HG02678 (cell line): ENCODE results near the gene POLR3H.
"Not testable (repeated sequence)": the region's sequence is repeated elsewhere in the genome, so short reads cannot be mapped to it uniquely, and the experiment has no call there.

Experiments used
- ATAC-seq: cut with Tn5 transposase; IDR thresholded peaks from one replicate; pipeline ENCODE4 v1.9.1; 2021; ENCODE audit warnings: mild to moderate bottlenecking, moderate library complexity; ENCODE audit not compliant: unreplicated experiment

POLR3H gene, protein sequence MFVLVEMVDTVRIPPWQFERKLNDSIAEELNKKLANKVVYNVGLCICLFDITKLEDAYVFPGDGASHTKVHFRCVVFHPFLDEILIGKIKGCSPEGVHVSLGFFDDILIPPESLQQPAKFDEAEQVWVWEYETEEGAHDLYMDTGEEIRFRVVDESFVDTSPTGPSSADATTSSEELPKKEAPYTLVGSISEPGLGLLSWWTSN

DNA sequence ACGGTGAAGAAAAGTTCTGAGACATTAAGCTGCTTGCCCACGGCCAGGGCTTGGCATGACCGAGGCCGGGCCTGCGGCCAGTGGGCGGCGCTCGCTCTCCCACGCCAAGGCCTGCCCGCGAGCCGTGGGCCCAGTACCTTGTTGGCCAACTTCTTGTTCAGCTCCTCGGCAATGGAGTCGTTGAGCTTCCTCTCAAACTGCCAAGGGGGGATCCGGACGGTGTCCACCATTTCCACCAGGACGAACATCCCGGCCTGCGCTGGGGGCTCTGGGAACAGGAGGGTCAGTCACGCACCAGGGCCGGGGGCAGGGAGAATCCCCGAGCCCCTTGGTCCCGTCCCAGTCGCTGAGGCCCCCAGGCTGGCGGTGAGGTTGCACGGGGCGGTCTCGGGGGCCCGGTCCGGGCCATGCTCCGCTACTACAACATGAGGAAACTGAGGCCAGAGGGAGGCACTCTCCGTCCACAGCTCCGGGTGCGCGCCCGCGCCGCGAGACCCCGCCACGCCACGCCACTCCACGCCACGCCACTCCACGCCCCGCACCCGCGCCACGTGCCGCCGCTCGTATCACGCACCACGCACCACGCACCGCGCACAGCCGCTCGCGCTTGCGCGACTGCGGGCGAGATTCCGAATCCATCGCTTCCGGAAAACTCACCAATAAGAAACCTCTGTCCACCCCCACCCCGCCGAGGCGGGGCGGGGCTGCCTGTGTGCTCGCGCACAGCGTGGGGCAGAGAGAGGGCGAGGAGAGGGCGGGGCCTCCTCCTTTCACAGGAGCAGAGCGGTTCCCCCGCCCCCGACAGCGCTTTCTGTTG lies at the start of gene POLR3H:
POLR3H (minus strand) TSS at position 617 of the 817 bp plus-strand sequence; CDS start at position 248, 369 bp downstream.
- ATAC-seq: peak; percentile 92

DNA sequence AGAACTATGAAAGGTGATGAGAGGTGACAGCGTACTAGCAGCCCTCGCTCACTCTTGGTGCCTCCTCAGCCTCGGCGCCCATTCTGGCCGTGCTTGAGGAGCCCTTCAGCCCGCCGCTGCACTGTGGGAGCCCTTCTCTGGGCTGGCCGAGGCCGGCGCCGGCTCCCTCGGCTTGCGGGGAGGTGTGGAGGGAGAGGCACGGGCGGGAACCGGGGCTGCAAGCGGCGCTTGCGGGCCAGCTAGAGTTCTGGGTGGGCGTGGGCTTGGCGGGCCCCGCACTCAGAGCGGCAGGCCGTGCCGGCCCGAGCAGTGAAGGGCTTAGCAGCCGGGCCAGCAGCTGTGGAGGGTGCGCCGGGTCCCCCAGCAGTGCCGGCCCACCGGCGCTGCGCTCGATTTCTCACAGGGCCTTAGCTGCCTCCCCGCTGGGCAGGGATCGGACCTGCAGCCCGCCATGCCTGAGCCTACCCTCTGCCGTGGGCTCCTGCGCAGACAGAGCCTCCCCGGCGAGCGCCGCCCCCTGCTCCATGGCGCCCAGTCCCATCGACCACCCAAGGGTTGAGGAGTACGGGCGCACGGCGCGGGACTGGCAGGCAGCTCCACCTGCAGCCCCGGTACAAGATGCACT lies 49.2 kb upstream of the POLR3H start:
- ATAC-seq: not testable (repeated sequence)

DNA sequence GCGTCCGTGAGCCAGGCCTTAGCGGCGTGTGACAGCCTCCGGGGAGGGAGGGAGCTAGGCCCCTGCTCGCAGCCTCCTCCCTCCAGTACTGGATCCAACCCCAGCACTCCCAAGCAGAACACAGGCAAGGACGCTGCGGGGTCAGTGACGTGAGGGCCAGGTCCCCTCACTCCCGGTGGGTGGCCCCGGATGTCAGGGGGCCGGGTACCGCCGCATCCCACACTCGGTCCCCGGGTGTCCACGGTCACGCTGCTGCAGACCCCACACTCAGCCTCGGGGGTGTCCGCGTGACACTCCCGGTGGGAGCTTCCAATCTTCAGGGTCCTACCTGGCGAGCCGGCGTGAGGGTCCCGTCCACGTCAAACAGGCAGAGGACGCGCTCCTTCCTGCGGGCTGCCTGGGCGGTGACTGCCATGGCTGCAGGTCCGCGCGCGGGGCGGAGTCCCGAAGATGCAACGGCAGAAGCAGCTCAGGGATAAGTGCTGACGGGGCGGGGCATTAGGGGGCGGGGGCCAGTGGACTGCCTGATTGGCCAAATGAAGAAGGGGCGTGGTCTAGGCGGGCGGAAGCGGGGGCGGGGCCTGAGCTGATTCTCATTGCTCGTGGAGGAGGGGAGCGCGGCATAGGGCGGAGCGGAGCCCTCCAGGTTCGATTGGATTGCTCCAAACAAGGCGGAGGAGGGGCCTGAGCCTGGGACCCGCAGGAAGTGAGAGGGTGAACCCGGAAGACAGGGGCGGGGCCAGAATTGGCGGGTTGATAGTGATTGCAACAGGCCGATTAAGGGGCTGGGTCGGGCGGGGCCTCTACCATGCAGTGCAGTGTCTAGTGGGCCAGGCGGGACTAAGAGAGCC lies 45.3 kb upstream of the POLR3H start, which contains the start of gene PMM1:
PMM1 (minus strand) TSS at position 450 of the 851 bp plus-strand sequence; CDS start at position 415, 35 bp downstream.
- ATAC-seq: peak; percentile 96

DNA sequence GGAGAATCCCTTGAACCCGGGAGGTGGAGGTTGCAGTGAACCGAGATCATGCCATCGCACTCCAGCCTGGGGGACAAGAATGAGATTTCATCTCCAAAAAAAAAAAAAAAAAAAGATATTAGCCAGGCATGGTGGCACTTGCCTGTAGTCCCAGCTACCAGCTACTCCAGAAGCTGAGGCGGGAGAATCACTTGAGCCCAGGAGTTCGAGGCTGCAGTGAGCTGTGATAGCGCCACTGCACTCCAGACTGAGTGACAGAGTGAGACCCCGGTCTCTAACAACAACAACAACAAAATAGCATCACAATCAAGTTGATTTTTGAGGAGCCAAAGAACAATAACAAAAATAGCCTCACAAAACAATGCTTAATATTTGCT lies 43.1 kb upstream of the POLR3H start:
- no peak for ATAC-seq

DNA sequence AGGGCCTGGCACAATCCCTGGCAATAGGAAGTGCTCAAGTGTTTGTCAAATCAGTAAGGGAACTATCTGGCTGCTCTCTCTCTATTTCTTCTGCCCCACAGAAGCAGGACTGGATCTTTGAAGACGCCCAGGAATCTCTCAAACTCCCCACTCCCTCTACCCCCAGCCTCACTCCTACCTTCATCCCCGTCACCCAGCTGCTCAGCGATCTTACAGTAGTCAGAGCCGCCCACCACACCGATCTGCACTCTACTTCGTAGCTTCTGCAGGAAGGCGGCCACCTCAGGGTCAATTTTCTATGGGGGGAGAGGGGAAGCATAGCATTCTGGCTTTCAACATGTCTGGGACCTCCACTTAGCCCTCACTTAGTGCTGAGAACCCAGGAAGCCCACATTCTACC lies 41.6 kb upstream of the POLR3H start:
- ATAC-seq: no peak

DNA sequence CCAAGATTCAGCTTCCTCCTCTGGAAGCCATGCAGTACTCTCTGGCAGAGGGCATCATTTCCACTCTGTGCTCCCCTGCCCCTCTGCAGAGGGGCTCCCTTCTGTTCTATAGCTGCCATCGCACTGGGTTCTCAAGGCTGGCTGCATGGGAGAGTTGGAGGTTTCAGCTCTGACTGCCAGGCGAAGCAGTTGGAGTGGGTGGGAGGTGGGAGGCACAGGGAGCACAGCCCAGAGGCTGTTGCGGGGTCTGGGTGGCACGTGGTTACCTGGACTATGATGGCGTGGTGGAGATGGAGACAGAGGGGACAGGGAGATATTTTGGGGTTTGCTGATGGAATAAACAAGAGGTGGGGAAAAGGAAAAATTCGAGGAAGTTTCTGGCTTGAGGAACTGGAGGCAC lies 40.6 kb upstream of the POLR3H start:
- no peak for ATAC-seq

DNA sequence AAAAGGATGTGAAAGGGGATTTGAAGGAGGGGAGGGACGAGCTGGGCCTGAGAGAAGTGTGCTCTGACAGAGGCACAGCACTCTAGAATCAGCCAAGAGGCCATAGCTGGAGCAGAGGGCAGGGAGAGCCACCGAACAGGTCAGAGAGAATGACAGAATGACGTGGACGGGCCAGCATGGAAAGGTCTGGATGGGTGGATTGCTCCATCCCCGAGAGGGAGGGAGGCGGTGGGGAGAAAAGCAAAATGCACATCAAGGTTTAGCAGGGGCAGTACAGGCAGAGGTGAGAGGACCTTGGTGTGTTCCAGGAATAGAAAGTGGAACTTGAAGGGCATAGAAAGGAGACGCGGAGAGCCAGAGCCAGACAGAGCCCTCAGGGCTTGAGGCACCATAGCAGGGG lies 38.4 kb upstream of the POLR3H start:
- no peak for ATAC-seq

DNA sequence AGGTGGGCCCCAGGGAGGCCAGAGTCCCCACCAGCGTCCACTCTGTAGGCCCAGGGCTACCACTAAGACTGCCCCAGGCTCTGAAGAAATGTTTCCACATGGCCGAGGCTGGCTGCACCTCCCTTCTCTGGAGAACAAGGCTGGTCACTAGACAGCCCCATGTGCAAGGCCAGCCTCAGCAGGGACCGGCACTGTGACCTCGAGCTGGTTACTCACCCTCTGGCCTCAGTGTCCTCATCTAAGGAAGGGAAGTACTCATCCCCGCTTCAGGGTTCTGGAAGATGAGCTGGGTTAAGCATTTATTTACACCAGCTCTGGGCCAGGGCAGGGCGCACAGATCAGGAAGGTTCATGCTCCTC lies 35.7 kb upstream of the POLR3H start:
- ATAC-seq: no peak

DNA sequence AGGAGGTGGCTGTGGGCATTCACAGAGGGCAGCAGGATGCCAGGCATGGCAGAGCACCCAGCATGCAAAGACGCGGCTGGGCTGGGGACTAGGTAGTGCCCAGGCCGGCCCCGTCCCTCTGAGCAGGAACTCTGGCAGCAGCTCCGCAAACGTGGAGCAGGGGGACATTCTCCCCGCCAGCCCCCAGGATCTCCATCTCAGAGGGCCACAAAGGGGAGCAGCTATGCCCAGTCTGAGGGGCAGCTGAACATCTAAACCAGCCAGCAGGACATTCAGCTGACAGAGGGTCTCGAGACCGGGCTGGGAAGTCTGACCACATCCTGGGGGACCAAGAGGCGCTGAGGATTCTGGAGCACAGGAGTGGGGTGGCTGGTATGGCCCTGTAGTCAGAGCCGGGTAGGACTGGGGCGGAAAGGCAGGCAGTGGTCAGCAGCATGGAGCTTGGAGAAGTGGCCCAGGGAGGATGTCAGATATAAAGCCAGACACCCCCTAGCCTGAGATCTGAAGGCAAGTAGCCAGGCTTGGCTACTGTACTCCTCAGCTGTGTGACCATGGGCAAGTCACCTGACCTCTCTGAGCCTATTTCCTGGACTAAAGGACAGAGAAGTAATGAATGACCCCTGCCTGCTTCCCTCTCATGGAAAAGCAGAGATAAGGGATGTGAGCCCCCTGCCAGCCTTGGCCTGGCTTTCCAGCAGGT lies 35.2 kb upstream of the POLR3H start:
- ATAC-seq: no peak

DNA sequence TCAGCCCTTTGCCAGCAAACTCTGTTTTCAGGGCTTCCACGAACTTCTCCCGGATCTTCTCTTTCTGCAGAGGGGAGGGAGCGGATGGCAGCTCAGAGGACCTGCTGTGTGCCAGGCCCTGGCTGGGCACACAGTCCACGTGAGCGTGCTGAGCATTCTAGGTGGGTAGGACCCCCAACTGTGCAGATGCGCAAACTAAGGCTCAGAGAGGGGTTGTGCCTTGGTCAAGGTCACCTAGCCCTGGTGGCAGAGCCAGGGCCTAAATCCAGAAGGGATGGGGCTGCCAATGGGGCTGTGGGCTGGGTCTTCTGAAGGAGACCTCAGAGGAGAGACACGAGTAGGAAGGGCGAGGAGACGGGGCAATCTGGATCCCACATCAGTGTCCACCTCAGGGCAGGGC lies 34.5 kb upstream of the POLR3H start:
- no peak for ATAC-seq

DNA sequence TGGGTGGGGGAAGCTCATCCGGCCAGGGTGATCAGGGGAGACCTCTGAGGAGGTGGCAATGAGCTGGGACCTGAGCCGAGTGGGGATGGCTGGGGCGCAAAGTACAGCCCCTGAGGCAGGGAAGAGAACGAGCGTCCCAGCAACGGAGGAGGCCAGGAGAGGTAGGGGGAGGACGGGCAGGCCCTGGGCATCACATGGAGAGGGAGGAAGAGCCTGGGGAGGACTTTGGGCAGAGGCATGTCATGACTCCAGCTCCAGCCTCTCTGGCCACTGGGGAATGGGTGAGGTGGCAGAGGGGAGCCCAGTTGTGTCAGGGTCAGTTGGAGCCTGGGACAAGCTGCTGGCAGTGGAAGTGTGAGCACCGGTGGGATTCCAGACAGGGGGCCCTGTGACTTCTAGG lies 33.8 kb upstream of the POLR3H start:
- no peak for ATAC-seq

DNA sequence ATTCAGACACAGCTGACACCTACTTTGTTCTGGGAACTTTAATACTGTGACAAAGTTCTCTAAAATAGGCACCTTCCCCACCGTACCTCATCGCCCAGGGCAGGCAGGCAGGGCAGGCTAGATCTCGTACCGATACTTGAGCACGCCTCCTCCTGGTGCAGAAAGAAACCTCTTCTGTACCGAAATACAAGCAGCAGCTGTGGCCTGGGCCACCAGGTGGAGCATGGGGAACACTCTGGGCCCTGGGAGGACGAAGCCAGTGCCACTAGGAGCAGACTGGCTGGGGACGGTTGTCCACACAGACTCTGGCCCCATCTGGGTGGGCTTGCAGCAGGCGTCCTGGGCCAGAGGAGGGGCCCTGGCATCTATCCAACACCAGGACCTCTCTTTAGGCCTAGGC lies 32.6 kb upstream of the POLR3H start:
- no peak for ATAC-seq

DNA sequence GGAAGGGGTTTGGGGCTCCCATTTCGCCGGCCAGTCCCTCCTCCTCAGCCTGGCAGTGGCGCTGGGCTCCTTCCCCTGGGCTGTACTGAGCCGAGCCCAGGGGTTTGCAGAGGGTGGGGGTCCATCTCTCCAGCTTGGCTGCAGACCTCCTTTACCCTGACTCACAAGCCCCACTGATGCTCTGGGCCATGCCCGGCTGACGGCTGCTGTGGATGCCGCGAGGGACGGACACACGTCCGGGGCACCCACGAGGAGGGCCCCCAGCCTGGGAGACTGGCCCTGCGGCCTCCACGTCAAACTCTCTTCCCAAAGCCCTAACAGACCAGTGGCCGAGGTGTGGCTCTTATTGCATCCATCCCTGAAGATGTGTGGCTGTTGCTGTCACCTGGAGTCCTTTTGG lies 31.3 kb upstream of the POLR3H start:
- no peak for ATAC-seq

DNA sequence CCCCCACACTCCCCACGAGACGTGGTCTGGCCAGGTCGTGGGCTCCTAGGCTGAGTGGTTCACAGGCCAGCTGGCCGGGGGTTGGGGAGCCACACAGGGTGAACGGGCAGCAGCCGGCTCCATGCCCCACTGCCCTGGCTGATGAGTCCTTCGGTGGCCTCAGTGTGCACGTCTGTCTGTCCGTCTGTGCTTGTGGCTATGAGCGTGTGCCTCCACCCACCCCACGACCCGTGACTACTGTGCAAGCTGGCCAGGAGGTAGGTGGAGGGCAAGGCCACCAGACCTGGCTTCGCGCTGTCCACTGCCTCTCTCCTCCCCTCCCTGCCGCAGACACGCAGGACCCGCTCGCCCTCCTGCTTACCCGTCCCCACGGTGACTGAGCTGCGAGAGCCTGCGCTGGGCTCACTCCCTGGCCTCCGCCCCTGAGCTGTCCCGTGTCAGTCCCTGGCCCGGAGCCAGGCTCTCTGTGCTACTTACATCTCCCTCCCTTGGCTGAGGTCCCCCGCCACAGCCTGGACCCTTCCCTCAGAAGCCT lies 30.6 kb upstream of the POLR3H start:
- ATAC-seq: no peak

DNA sequence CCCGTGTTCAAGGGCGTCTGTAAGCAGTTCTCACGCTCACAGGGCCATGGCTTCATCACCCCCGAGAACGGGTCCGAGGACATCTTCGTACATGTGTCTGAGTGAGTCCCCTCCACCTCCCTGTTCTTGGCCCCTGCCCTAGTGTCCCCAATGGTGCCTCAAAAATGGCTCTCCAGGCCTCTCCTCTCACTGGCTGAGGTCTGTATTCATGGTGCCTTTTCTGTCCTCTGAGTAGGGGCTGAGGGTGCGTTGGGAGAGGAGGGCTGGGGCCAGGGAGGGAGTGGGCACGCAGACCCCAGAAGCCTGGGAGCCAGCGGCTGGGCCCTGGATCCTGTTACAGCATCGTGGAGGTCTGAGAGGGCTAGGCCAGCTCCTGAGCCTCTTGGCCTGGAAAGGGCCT lies 29.4 kb upstream of the POLR3H start:
- no peak for ATAC-seq

DNA sequence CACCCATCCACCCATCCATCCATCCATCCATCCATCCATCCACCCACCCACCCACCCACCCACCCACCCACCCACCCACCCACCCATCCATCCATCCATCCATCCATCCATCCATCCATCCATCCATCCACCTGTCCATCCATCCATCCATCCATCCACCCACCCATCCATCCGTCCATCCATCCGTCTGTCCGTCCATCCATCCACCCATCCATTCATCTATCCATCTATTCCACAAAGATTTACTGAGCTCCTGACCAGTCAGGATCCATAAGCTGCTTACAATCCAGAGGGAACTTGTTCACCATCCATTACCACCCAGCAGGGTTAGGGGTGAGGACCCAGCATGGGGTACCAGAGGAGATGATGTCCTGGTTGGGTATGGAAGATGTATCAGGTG lies 28.0 kb upstream of the POLR3H start:
- ATAC-seq: not testable (repeated sequence)

DNA sequence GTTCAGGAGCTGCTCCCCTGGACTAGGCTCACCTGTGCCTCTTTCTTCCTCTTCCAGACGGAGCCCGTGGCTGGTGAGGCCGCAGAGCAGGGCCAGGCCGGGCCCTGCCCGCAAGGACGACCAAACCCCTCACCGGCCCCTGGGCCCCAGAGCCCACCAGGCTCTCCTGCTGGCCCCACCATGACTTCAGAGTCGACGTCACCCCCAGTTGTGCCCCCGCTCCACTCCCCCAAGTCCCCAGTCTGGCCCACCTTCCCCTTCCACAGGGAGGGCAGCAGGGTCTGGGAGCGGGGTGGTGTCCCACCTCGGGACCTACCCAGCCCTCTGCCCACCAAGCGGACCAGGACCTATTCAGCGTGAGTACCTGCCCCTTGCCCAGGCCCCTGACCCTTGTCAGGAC lies 27.5 kb upstream of the POLR3H start:
- ATAC-seq: no peak

DNA sequence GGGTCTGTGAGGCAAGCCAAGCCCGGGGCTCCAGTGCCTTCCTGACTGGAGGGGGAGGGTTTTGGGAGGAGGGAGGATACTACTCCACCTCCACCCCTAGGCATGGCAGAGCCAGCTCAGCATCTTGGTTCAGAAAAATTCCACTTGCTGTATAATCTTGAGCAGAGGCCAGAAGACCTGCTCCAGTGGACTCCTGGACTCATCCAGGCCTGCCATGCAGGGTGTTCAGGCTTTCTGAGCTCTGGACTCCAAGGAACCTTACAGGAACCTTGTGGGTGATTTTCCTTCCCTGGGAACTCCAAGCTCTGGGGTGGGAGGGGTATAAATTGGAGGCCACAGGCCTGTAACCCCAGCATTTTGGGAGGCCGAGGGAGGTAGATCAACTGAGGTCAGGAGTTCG lies 26.0 kb upstream of the POLR3H start:
- no peak for ATAC-seq

DNA sequence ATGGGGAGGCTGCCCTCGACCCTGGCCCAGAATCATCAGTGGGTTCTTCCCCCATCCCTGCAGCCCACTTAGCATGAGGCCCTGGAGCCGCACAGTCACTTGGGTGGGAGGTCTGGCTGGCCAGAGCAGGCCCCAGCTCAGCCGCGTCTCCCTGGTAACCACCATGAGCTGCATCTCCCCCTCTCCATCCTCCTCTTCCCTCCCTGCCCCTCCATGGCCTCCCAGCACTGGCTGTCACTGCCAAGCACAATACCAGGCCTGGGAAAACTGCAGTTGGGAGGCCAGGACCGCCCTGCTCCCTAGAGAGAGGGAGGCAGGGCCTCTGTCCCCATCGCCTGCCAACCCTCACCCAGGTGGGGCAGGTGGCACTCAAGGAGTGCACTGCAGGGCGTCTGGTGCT lies 24.5 kb upstream of the POLR3H start:
- no peak for ATAC-seq

DNA sequence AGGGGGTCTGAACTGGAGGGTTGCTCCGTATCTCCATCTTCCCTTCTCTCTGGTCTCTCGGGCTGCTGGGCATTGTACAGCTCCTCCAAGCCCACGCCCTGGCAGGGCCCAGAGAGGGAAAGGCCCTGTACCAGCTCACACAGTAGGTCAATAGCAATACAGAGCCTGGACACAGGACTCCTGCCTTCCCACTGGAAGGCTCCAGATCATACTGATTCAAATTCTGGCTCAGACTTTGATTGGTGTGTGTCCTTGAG lies 23.2 kb upstream of the POLR3H start:
- ATAC-seq: no peak
